LNCAP (cell line): ENCODE data around the gene VRK1.

Source experiments
- CTCF ChIP-seq: fragments of 450-650 bp; IDR thresholded peaks from 2 replicates; pipeline ENCODE4 v1.5.1; 2017; ENCODE audit warnings: mild to moderate bottlenecking

Gene VRK1

GRCh38 chr14:96796851-96797581, at the start of gene VRK1:
Gene VRK1, plus strand, starts transcription at chr14:96797382. Its CDS starts 36,090 bp downstream, at chr14:96833472.
- no peak for TF ChIP-seq CTCF

- TF ChIP-seq CTCF, result no peak
These were observed 49.6 kb upstream of the VRK1 start for GRCh38 chr14:96747608-96748007.

- no peak for TF ChIP-seq CTCF
These were observed 48.8 kb upstream of the VRK1 start for GRCh38 chr14:96748362-96748761.

GRCh38 chr14:96751505-96751904, 45.7 kb upstream of the VRK1 start:
- TF ChIP-seq CTCF, result no peak

GRCh38 chr14:96752125-96752524, 45.1 kb upstream of the VRK1 start:
- no peak for TF ChIP-seq CTCF

- no peak for TF ChIP-seq CTCF
These were observed 44.6 kb upstream of the VRK1 start for GRCh38 chr14:96752594-96752993.

GRCh38 chr14:96754162-96754844, 42.9 kb upstream of the VRK1 start:
- no peak for TF ChIP-seq CTCF
